ENCODE results near the gene IL23A. TPM values are rescaled to one million over a fixed set of nuclear protein-coding genes. Genes with fewer than 3 reads are reported as not detected.
"Not testable (repeated sequence)": the region's sequence is repeated elsewhere in the genome, so short reads cannot be mapped to it uniquely, and the experiment has no call there.

Gene IL23A
- total RNA-seq, 2 donors from 2014 or later: 44.9 to 49.8 TPM

GRCh38 chr12:56333679-56334489, 4.8 kb upstream of the IL23A start, which contains the start of gene PAN2:
Gene PAN2 (minus strand): TSS chr12:56334000. CDS start chr12:56333094, 906 bp downstream.
- H3K27ac Mint-ChIP-seq: peak within 1 kb of the TSS; percentile 100
- H3K9me3 ChIP-seq (ENCODE audit: control insufficient read depth, low read length, poor library complexity, severe bottlenecking): no peaks in the 10 kb centered on the region
- peaks cover 36% of the 10 kb centered on the region for H3K4me1 Mint-ChIP-seq
- peak; percentile 77 to 89 (median 85) for DNase-seq
- H3K27me3 Mint-ChIP-seq: no peaks in the 10 kb centered on the region
- peaks cover 3% of the 10 kb centered on the region for H3K36me3 Mint-ChIP-seq (ENCODE audit: low read depth)
- ATAC-seq: peak; percentile 86
- peak within 1 kb of the TSS; percentile 90 for H3K4me3 Mint-ChIP-seq

GRCh38 chr12:56334490-56334793, 4.2 kb upstream of the IL23A start:
- no peak for ATAC-seq
- no peaks in the 10 kb centered on the region for H3K27me3 Mint-ChIP-seq
- peaks cover 3% of the 10 kb centered on the region for H3K36me3 Mint-ChIP-seq (ENCODE audit: low read depth)
- H3K4me3 Mint-ChIP-seq: peak overlapping the region; percentile 90
- DNase-seq: no peak
- H3K4me1 Mint-ChIP-seq: peaks cover 41% of the 10 kb centered on the region
- peak overlapping the region; percentile 100 for H3K27ac Mint-ChIP-seq
- no peaks in the 10 kb centered on the region for H3K9me3 ChIP-seq (ENCODE audit: control insufficient read depth, low read length, poor library complexity, severe bottlenecking)

GRCh38 chr12:56335527-56335926, 3.2 kb upstream of the IL23A start:
- not testable (repeated sequence) for H3K4me3 Mint-ChIP-seq; H3K9me3 ChIP-seq (ENCODE audit: control insufficient read depth, low read length, poor library complexity, severe bottlenecking); H3K36me3 Mint-ChIP-seq (ENCODE audit: low read depth); ATAC-seq; DNase-seq; H3K27me3 Mint-ChIP-seq
- H3K27ac Mint-ChIP-seq: peak overlapping the region; percentile 100
- H3K4me1 Mint-ChIP-seq: peaks cover 48% of the 10 kb centered on the region

GRCh38 chr12:56336361-56337167, 2.1 kb upstream of the IL23A start:
- no peaks in the 10 kb centered on the region for H3K9me3 ChIP-seq (ENCODE audit: control insufficient read depth, low read length, poor library complexity, severe bottlenecking)
- peak overlapping the region; percentile 100 for H3K27ac Mint-ChIP-seq
- peaks cover 3% of the 10 kb centered on the region for H3K36me3 Mint-ChIP-seq (ENCODE audit: low read depth)
- no peak overlapping the region for H3K4me3 Mint-ChIP-seq
- ATAC-seq: no peak
- no peaks in the 10 kb centered on the region for H3K27me3 Mint-ChIP-seq
- DNase-seq: no peak
- peaks cover 50% of the 10 kb centered on the region for H3K4me1 Mint-ChIP-seq

- Mint-ChIP-seq H3K4me3 (peak overlapping the region; percentile 91), H3K27me3 (no peaks in the 10 kb centered on the region), H3K36me3 (ENCODE audit: low read depth) (peaks cover 3% of the 10 kb centered on the region), H3K4me1 (peaks cover 48% of the 10 kb centered on the region), H3K27ac (peak overlapping the region; percentile 100)
- ATAC-seq (no peak), DNase-seq (no peak)
- H3K9me3 ChIP-seq (ENCODE audit: control insufficient read depth, low read length, poor library complexity, severe bottlenecking): no peaks in the 10 kb centered on the region
Observed at GRCh38 chr12:56337753-56338251, 882 bp upstream of the IL23A start.

- Mint-ChIP-seq H3K27ac (peak overlapping the region; percentile 100), H3K27me3 (no peaks in the 10 kb centered on the region), H3K36me3 (ENCODE audit: low read depth) (peaks cover 8% of the 10 kb centered on the region), H3K4me1 (peaks cover 42% of the 10 kb centered on the region), H3K4me3 (peak overlapping the region; percentile 91)
- no peak for ATAC-seq
- H3K9me3 ChIP-seq (ENCODE audit: control insufficient read depth, low read length, poor library complexity, severe bottlenecking): no peaks in the 10 kb centered on the region
- DNase-seq: no peak
Observed at GRCh38 chr12:56339158-56339422, 406 bp downstream of the IL23A start.

- DNase-seq (no peak), ATAC-seq (no peak)
- H3K9me3 ChIP-seq (ENCODE audit: control insufficient read depth, low read length, poor library complexity, severe bottlenecking): no peaks in the 10 kb centered on the region
- peaks cover 40% of the 10 kb centered on the region for H3K4me1 Mint-ChIP-seq
- no peak overlapping the region for H3K4me3 Mint-ChIP-seq
- peak overlapping the region; percentile 100 for H3K27ac Mint-ChIP-seq
- H3K27me3 Mint-ChIP-seq: no peaks in the 10 kb centered on the region
- peaks cover 8% of the 10 kb centered on the region for H3K36me3 Mint-ChIP-seq (ENCODE audit: low read depth)
Observed at GRCh38 chr12:56341616-56342015, 2.9 kb downstream of the IL23A start.

GRCh38 chr12:56342290-56342689, 3.6 kb downstream of the IL23A start:
- Mint-ChIP-seq H3K27ac (peak overlapping the region; percentile 100), H3K4me1 (peaks cover 37% of the 10 kb centered on the region)
- not testable (repeated sequence) for DNase-seq; ATAC-seq; H3K36me3 Mint-ChIP-seq (ENCODE audit: low read depth); H3K4me3 Mint-ChIP-seq; H3K27me3 Mint-ChIP-seq; H3K9me3 ChIP-seq (ENCODE audit: control insufficient read depth, low read length, poor library complexity, severe bottlenecking)

GRCh38 chr12:56346675-56347074, 8.0 kb downstream of the IL23A start:
- DNase-seq: no peak
- no peaks in the 10 kb centered on the region for H3K9me3 ChIP-seq (ENCODE audit: control insufficient read depth, low read length, poor library complexity, severe bottlenecking)
- peaks cover 18% of the 10 kb centered on the region for H3K36me3 Mint-ChIP-seq (ENCODE audit: low read depth)
- ATAC-seq: no peak
- no peaks in the 10 kb centered on the region for H3K27me3 Mint-ChIP-seq
- H3K4me1 Mint-ChIP-seq: peaks cover 12% of the 10 kb centered on the region
- H3K27ac Mint-ChIP-seq: peak overlapping the region; percentile 37
- no peak overlapping the region for H3K4me3 Mint-ChIP-seq

- Mint-ChIP-seq H3K36me3 (ENCODE audit: low read depth) (peaks cover 18% of the 10 kb centered on the region), H3K27ac (peak overlapping the region; percentile 37), H3K4me1 (peaks cover 12% of the 10 kb centered on the region)
- not testable (repeated sequence) for H3K9me3 ChIP-seq (ENCODE audit: control insufficient read depth, low read length, poor library complexity, severe bottlenecking); H3K4me3 Mint-ChIP-seq; ATAC-seq; H3K27me3 Mint-ChIP-seq; DNase-seq
Observed at GRCh38 chr12:56347255-56347654, 8.6 kb downstream of the IL23A start.

- H3K9me3 ChIP-seq (ENCODE audit: control insufficient read depth, low read length, poor library complexity, severe bottlenecking): no peaks in the 10 kb centered on the region
- no peaks in the 10 kb centered on the region for H3K27me3 Mint-ChIP-seq
- ATAC-seq: no peak
- no peak overlapping the region for H3K4me3 Mint-ChIP-seq
- no peak for DNase-seq
- H3K27ac Mint-ChIP-seq: no peak overlapping the region
- H3K36me3 Mint-ChIP-seq (ENCODE audit: low read depth): peaks cover 12% of the 10 kb centered on the region
- H3K4me1 Mint-ChIP-seq: peaks cover 7% of the 10 kb centered on the region
Observed at GRCh38 chr12:56348776-56349175, 10.1 kb downstream of the IL23A start.

- H3K27ac Mint-ChIP-seq: no peak overlapping the region
- H3K36me3 Mint-ChIP-seq (ENCODE audit: low read depth): peaks cover 13% of the 10 kb centered on the region
- H3K4me1 Mint-ChIP-seq: peaks cover 6% of the 10 kb centered on the region
Observed at GRCh38 chr12:56350662-56351061, 12.0 kb downstream of the IL23A start.

GRCh38 chr12:56351325-56351724, 12.6 kb downstream of the IL23A start:
- H3K9me3 ChIP-seq (ENCODE audit: control insufficient read depth, low read length, poor library complexity, severe bottlenecking): no peaks in the 10 kb centered on the region
- peaks cover 17% of the 10 kb centered on the region for H3K36me3 Mint-ChIP-seq (ENCODE audit: low read depth)
- peaks cover 4% of the 10 kb centered on the region for H3K4me1 Mint-ChIP-seq
- no peak overlapping the region for H3K27ac Mint-ChIP-seq
- DNase-seq: no peak
- no peak for ATAC-seq
- no peaks in the 10 kb centered on the region for H3K27me3 Mint-ChIP-seq
- H3K4me3 Mint-ChIP-seq: no peak overlapping the region

More at GRCh38 chr12:56350662-56351061, 12.0 kb downstream of the IL23A start:
- H3K9me3 ChIP-seq (ENCODE audit: control insufficient read depth, low read length, poor library complexity, severe bottlenecking): no peaks in the 10 kb centered on the region
- H3K4me3 Mint-ChIP-seq: no peak overlapping the region
- ATAC-seq (no peak), DNase-seq (no peak)
- H3K27me3 Mint-ChIP-seq: no peaks in the 10 kb centered on the region

All from T-helper 17 cell (primary cell).